Measurements from ENCODE around the gene TOPORS.

TOPORS gene

GRCh38 chr9:32508728-32509127 is 43.7 kb downstream of the TOPORS start:
- 0 out of 2 replicates have a peak, but pooled peaks cover 2% of the 10 kb centered on the region for H3K4me1 ChIP-seq (ENCODE audit: control insufficient read depth, insufficient read depth, low read length)
- H3K4me3 ChIP-seq (ENCODE audit: low read length): no peak overlapping the region
- WGBS (ENCODE audit: insufficient coverage, insufficient read length): no CpG with 5 or more reads among the region's 1 CpG
- no peaks in the 10 kb centered on the region for H3K27me3 ChIP-seq (ENCODE audit: control insufficient read depth, insufficient read depth, low read length)
- H3K9me3 ChIP-seq (ENCODE audit: control insufficient read depth, insufficient read depth, low read length): no peaks in the 10 kb centered on the region
- no peak overlapping the region for H3K27ac ChIP-seq (ENCODE audit: low read length)
- DNase-seq (ENCODE audit: low read depth, low spot score): no peak
- H3K36me3 ChIP-seq (ENCODE audit: control insufficient read depth, insufficient read depth, low read length): no peaks in the 10 kb centered on the region

- no CpG with 5 or more reads among the region's 3 CpGs for WGBS (ENCODE audit: insufficient coverage, insufficient read length)
- no peaks in the 10 kb centered on the region for H3K9me3 ChIP-seq (ENCODE audit: control insufficient read depth, insufficient read depth, low read length)
- no peaks in the 10 kb centered on the region for H3K36me3 ChIP-seq (ENCODE audit: control insufficient read depth, insufficient read depth, low read length)
- H3K27me3 ChIP-seq (ENCODE audit: control insufficient read depth, insufficient read depth, low read length): no peaks in the 10 kb centered on the region
- H3K4me1 ChIP-seq (ENCODE audit: control insufficient read depth, insufficient read depth, low read length): no peaks in the 10 kb centered on the region; the same call in 1 of the 2 replicates
- DNase-seq (ENCODE audit: low read depth, low spot score): no peak
- H3K27ac ChIP-seq (ENCODE audit: low read length): no peak overlapping the region
- H3K4me3 ChIP-seq (ENCODE audit: low read length): no peak overlapping the region
Observed at GRCh38 chr9:32503008-32503407, 49.4 kb downstream of the TOPORS start.

- Histone ChIP-seq H3K4me1 (ENCODE audit: control insufficient read depth, insufficient read depth, low read length) (no peaks in the 10 kb centered on the region; the same call in 1 of the 2 replicates), H3K4me3 (ENCODE audit: low read length) (no peak overlapping the region), H3K27me3 (ENCODE audit: control insufficient read depth, insufficient read depth, low read length) (no peaks in the 10 kb centered on the region), H3K36me3 (ENCODE audit: control insufficient read depth, insufficient read depth, low read length) (no peaks in the 10 kb centered on the region), H3K27ac (ENCODE audit: low read length) (no peak overlapping the region), H3K9me3 (ENCODE audit: control insufficient read depth, insufficient read depth, low read length) (no peaks in the 10 kb centered on the region)
- no CpG with 5 or more reads among the region's 4 CpGs for WGBS (ENCODE audit: insufficient coverage, insufficient read length)
- DNase-seq (ENCODE audit: low read depth, low spot score): no peak
Observed at GRCh38 chr9:32502464-32502863, 49.9 kb downstream of the TOPORS start.

- Histone ChIP-seq H3K27ac (ENCODE audit: low read length) (no peak overlapping the region), H3K4me1 (ENCODE audit: control insufficient read depth, insufficient read depth, low read length) (no peaks in the 10 kb centered on the region; the same call in 1 of the 2 replicates), H3K27me3 (ENCODE audit: control insufficient read depth, insufficient read depth, low read length) (no peaks in the 10 kb centered on the region), H3K36me3 (ENCODE audit: control insufficient read depth, insufficient read depth, low read length) (no peaks in the 10 kb centered on the region), H3K4me3 (ENCODE audit: low read length) (no peak overlapping the region), H3K9me3 (ENCODE audit: control insufficient read depth, insufficient read depth, low read length) (no peaks in the 10 kb centered on the region)
- no peak for DNase-seq (ENCODE audit: low read depth, low spot score)
- no CpG with 5 or more reads among the region's 1 CpG for WGBS (ENCODE audit: insufficient coverage, insufficient read length)
Observed at GRCh38 chr9:32501868-32502267, 50.5 kb downstream of the TOPORS start.

GRCh38 chr9:32500768-32501167 is 51.6 kb downstream of the TOPORS start:
- DNase-seq (ENCODE audit: low read depth, low spot score): no peak
- no peaks in the 10 kb centered on the region for H3K27me3 ChIP-seq (ENCODE audit: control insufficient read depth, insufficient read depth, low read length)
- H3K36me3 ChIP-seq (ENCODE audit: control insufficient read depth, insufficient read depth, low read length): no peaks in the 10 kb centered on the region
- H3K4me1 ChIP-seq (ENCODE audit: control insufficient read depth, insufficient read depth, low read length): no peaks in the 10 kb centered on the region; the same call in 1 of the 2 replicates
- no peak overlapping the region for H3K27ac ChIP-seq (ENCODE audit: low read length)
- WGBS (ENCODE audit: insufficient coverage, insufficient read length): no CpG with 5 or more reads among the region's 2 CpGs
- no peak overlapping the region for H3K4me3 ChIP-seq (ENCODE audit: low read length)
- H3K9me3 ChIP-seq (ENCODE audit: control insufficient read depth, insufficient read depth, low read length): no peaks in the 10 kb centered on the region

- no peaks in the 10 kb centered on the region for H3K27me3 ChIP-seq (ENCODE audit: control insufficient read depth, insufficient read depth, low read length)
- H3K9me3 ChIP-seq (ENCODE audit: control insufficient read depth, insufficient read depth, low read length): no peaks in the 10 kb centered on the region
- no peaks in the 10 kb centered on the region for H3K36me3 ChIP-seq (ENCODE audit: control insufficient read depth, insufficient read depth, low read length)
- no peak overlapping the region for H3K27ac ChIP-seq (ENCODE audit: low read length)
- DNase-seq (ENCODE audit: low read depth, low spot score): no peak
- no peak overlapping the region for H3K4me3 ChIP-seq (ENCODE audit: low read length)
- H3K4me1 ChIP-seq (ENCODE audit: control insufficient read depth, insufficient read depth, low read length): no peaks in the 10 kb centered on the region
Observed at GRCh38 chr9:32497921-32498320, 54.5 kb downstream of the TOPORS start.

GRCh38 chr9:32490601-32491000 is 61.8 kb downstream of the TOPORS start:
- Histone ChIP-seq H3K27me3 (ENCODE audit: control insufficient read depth, insufficient read depth, low read length) (no peaks in the 10 kb centered on the region), H3K4me3 (ENCODE audit: low read length) (no peak overlapping the region), H3K9me3 (ENCODE audit: control insufficient read depth, insufficient read depth, low read length) (no peaks in the 10 kb centered on the region), H3K36me3 (ENCODE audit: control insufficient read depth, insufficient read depth, low read length) (no peaks in the 10 kb centered on the region; the same call in 1 of the 2 replicates), H3K4me1 (ENCODE audit: control insufficient read depth, insufficient read depth, low read length) (no peaks in the 10 kb centered on the region), H3K27ac (ENCODE audit: low read length) (no peak overlapping the region)
- 100% methylated on average over 1 of the region's 3 CpGs for WGBS (ENCODE audit: insufficient coverage, insufficient read length)
- DNase-seq (ENCODE audit: low read depth, low spot score): no peak

Measured in iPS DF 6.9 (cell line).